ENCODE data around the gene EPS8L1.
"Not testable (repeated sequence)": the region's sequence is repeated elsewhere in the genome, so short reads cannot be mapped to it uniquely, and the experiment has no call there.

EPS8L1 gene

GRCh38 chr19:55053735-55054134, 21.9 kb upstream of the EPS8L1 start:
- no peak for DNase-seq

GRCh38 chr19:55056827-55057226, 18.8 kb upstream of the EPS8L1 start:
- no peak for DNase-seq

GRCh38 chr19:55058781-55059610, 16.7 kb upstream of the EPS8L1 start:
- no peak for DNase-seq

- not testable (repeated sequence) for DNase-seq
Measured at GRCh38 chr19:55060287-55060686, 15.4 kb upstream of the EPS8L1 start.

GRCh38 chr19:55062735-55063491, 12.8 kb upstream of the EPS8L1 start, which contains the start of gene RDH13:
Gene RDH13 (minus strand): TSS chr19:55063148. CDS start chr19:55063032, 116 bp downstream.
- peak; percentile 96 for DNase-seq

GRCh38 chr19:55063492-55063843, 12.2 kb upstream of the EPS8L1 start:
- no peak for DNase-seq

GRCh38 chr19:55065516-55065915, 10.2 kb upstream of the EPS8L1 start:
- not testable (repeated sequence) for DNase-seq

- DNase-seq: no peak
Measured at GRCh38 chr19:55066107-55066709, 9.5 kb upstream of the EPS8L1 start.

GRCh38 chr19:55067869-55068268, 7.8 kb upstream of the EPS8L1 start:
- DNase-seq: no peak

GRCh38 chr19:55068950-55069864, 6.5 kb upstream of the EPS8L1 start:
- no peak for DNase-seq

- no peak for DNase-seq
Measured at GRCh38 chr19:55069865-55070197, 5.8 kb upstream of the EPS8L1 start.

- no peak for DNase-seq
Measured at GRCh38 chr19:55070466-55071128, 5.1 kb upstream of the EPS8L1 start.

- no peak for DNase-seq
Measured at GRCh38 chr19:55071129-55071502, 4.6 kb upstream of the EPS8L1 start.

GRCh38 chr19:55071913-55072312, 3.8 kb upstream of the EPS8L1 start:
- DNase-seq: no peak

- DNase-seq: no peak
Measured at GRCh38 chr19:55076321-55076720, 652 bp downstream of the EPS8L1 start.

GRCh38 chr19:55077106-55077505, 1.4 kb downstream of the EPS8L1 start:
- no peak for DNase-seq

GRCh38 chr19:55078996-55079395, 3.3 kb downstream of the EPS8L1 start:
- no peak for DNase-seq

- no peak for DNase-seq
Measured at GRCh38 chr19:55079400-55080038, 3.9 kb downstream of the EPS8L1 start.

- peak; percentile 54 for DNase-seq
Measured at GRCh38 chr19:55080121-55080967, 4.7 kb downstream of the EPS8L1 start.

GRCh38 chr19:55080968-55081769, 5.5 kb downstream of the EPS8L1 start:
- DNase-seq: peak; percentile 89
